HG03460 (cell line): ENCODE measurements around the gene OR9Q2.
"Not testable (repeated sequence)": the region's sequence is repeated elsewhere in the genome, so short reads cannot be mapped to it uniquely, and the experiment has no call there.

Experiments
- ATAC-seq: cut with Tn5 transposase; IDR thresholded peaks from one replicate; pipeline ENCODE4 v1.9.1; 2021; ENCODE audit not compliant: unreplicated experiment

Gene OR9Q2

GRCh38 chr11:58188770-58189169, at the start of gene OR9Q2:
OR9Q2 (plus strand) TSS chr11:58189070; CDS start chr11:58190491, 1,421 bp downstream.
- no peak for ATAC-seq

GRCh38 chr11:58142761-58143160, 46.1 kb upstream of the OR9Q2 start:
- no peak for ATAC-seq

- no peak for ATAC-seq
These were observed 36.1 kb upstream of the OR9Q2 start for GRCh38 chr11:58152781-58153180.

GRCh38 chr11:58164389-58164788, 24.5 kb upstream of the OR9Q2 start:
- no peak for ATAC-seq

- no peak for ATAC-seq
These were observed 23.9 kb upstream of the OR9Q2 start for GRCh38 chr11:58164990-58165389.

- no peak for ATAC-seq
These were observed 23.3 kb upstream of the OR9Q2 start for GRCh38 chr11:58165504-58166106.

GRCh38 chr11:58177409-58178054, 11.3 kb upstream of the OR9Q2 start:
- ATAC-seq, result no peak

GRCh38 chr11:58178444-58178843, 10.4 kb upstream of the OR9Q2 start:
- ATAC-seq, result no peak

GRCh38 chr11:58179648-58180047, 9.2 kb upstream of the OR9Q2 start:
- ATAC-seq, result no peak

GRCh38 chr11:58186938-58187337, 1.9 kb upstream of the OR9Q2 start:
- ATAC-seq, result no peak

GRCh38 chr11:58192229-58192628, 3.4 kb downstream of the OR9Q2 start:
- no peak for ATAC-seq

- ATAC-seq, result no peak
These were observed 4.5 kb downstream of the OR9Q2 start for GRCh38 chr11:58193391-58193790.

- ATAC-seq, result no peak
These were observed 7.1 kb downstream of the OR9Q2 start for GRCh38 chr11:58195939-58196338.

- no peak for ATAC-seq
These were observed 10.4 kb downstream of the OR9Q2 start for GRCh38 chr11:58199271-58199670.

- ATAC-seq, result no peak
These were observed 15.2 kb downstream of the OR9Q2 start, which contains the start of gene OR1S2 for GRCh38 chr11:58204042-58204441. OR1S2 (minus strand) TSS chr11:58204142; CDS start chr11:58204142, 0 bp downstream.

GRCh38 chr11:58212420-58212819, 23.6 kb downstream of the OR9Q2 start, which contains the start of gene OR1S1:
OR1S1 (plus strand) TSS chr11:58212720.
- ATAC-seq, result not testable (repeated sequence)

GRCh38 chr11:58216476-58216875, 27.6 kb downstream of the OR9Q2 start:
- no peak for ATAC-seq

GRCh38 chr11:58222721-58223120, 33.9 kb downstream of the OR9Q2 start:
- ATAC-seq, result no peak

GRCh38 chr11:58227956-58228615, 39.2 kb downstream of the OR9Q2 start:
- ATAC-seq, result no peak
